Gastroesophageal sphincter (tissue), 4 donors: ENCODE data around the gene MRPL20. TPM values are rescaled to one million over a fixed set of nuclear protein-coding genes. Genes with fewer than 3 reads are reported as not detected.
A peak's percentile ranks its signal among the peaks of the same experiment; 100 is the strongest.

Source experiments
- ATAC-seq: fragments of 150-250 bp; one replicate; pipeline ENCODE4 v1.9.1; 2016; ENCODE audit warnings: mild to moderate bottlenecking, moderate library complexity
- H3K27ac ChIP-seq, 4 donors: fragments of 200-600 bp; sonication (generic) in 3 of 4; 1 replicate in 3 of 4; 2 replicates in 1 of 4; pipeline ENCODE4 v1.5.1; 2016 to 2019
- H3K27me3 ChIP-seq: fragments of 200-600 bp; sonication (generic); one replicate; pipeline ENCODE4 v1.5.1; 2019
- H3K36me3 ChIP-seq, 2 donors: fragments of 200-600 bp; sonication (generic); one replicate each; pipeline ENCODE4 v1.5.1; 2019; ENCODE audit warnings: control low read depth in 1 of 2
- H3K4me1 ChIP-seq, 3 donors: fragments of 200-600 bp; sonication (generic); 1 replicate in 2 of 3; 2 replicates in 1 of 3; pipeline ENCODE4 v1.5.1; 2016 to 2019; ENCODE audit warnings: control low read depth in 2 of 3
- H3K4me3 ChIP-seq, 2 donors: fragments of 200-600 bp; sonication (generic); one replicate each; pipeline ENCODE4 v1.5.1; 2019; ENCODE audit warnings: mild to moderate bottlenecking in 1 of 2, moderate library complexity in 1 of 2
- H3K9me3 ChIP-seq, 3 donors: fragments of 200-600 bp; sonication (generic); one replicate each; pipeline ENCODE4 v1.5.1; 2017 to 2019; ENCODE audit warnings: control low read depth in 2 of 3
- EP300 ChIP-seq: sonication (generic); formaldehyde crosslinking; IDR thresholded peaks from one replicate; pipeline ENCODE4 v1.6.1; 2017; ENCODE audit warnings: antibody characterized with exemption, mild to moderate bottlenecking
- POLR2A ChIP-seq, 2 donors: fragments of 450-650 bp; IDR thresholded peaks; one replicate each; pipeline ENCODE4 v1.6.1; 2017; ENCODE audit warnings: antibody characterized with exemption in 2 of 2, mild to moderate bottlenecking in 2 of 2, moderate library complexity in 1 of 2
- POLR2AphosphoS5 ChIP-seq: sonication (generic); formaldehyde crosslinking; IDR thresholded peaks from one replicate; pipeline ENCODE4 v1.6.1; 2017; ENCODE audit warnings: antibody characterized with exemption
- WGBS, 2 donors: methylation state at CpG; one replicate each; pipeline ENCODE4 v1.1.5; 2018; ENCODE audit warnings: low coverage in 1 of 2; 5-methylcytosine and 5-hydroxymethylcytosine counted together
- total RNA-seq, 4 donors: library from RNA; depleted of rRNA; stranded (reverse); fragments of >200 nt; gene quantifications; one replicate each; pipeline ENCODE4 v1.1.0, GENCODE V29; 2016
- TF ChIP-seq, protein P1 (sequence below), 4 experiments: fragments of 200-600 bp in 2 of 4; fragments of 450-650 bp in 2 of 4; sonication (generic) in 1 of 4; IDR thresholded peaks; one replicate each; pipeline ENCODE4 v1.5.1; 2017 to 2019; ENCODE audit warnings: antibody characterized with exemption in 4 of 4, mild to moderate bottlenecking in 2 of 4, moderate library complexity in 2 of 4

Gene MRPL20
- total RNA-seq, 4 donors from 2014 or later, result 121 to 215 (median 159) TPM

DNA sequence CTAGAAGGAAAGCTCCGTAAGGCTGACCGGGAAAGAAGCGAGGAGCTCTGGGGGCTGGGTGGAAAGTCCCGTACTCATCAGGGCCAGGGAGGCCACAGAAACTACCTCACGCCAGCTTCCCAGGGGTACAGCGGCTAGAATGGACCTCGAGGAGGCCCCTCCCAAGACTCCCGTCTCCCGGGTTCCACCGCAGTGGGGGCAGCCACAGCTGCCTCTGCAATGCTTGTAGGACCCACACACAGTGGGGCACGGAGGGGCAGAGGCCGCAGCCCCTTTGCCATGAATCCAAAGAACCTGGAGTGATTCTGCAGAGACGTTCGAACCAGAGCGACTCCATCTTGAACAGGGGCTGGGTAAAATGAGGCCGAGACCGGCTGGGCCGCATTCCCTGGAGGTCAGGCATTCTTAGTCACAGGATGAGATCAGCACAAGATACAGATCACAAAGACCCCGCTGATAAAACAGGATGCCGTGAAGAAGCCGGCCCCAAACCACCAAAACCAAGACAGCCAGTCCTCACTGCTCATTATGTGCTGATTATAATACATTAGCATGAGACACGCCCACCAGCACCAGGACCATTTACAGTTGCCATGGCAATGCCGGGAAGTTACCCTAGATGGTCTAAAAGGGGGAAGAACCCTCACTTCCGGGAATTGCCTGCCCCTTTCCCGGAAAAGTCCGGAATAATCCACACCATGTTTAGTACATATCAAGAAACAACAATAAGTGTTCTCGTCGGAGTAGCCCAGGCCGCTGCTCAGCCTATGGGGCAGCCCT lies 15.6 kb upstream of the MRPL20 start:
- H3K36me3 ChIP-seq, result no peaks in the 10 kb centered on the region
- peak overlapping the region in 2 of 4 donors; percentile 31 to 76 for H3K27ac ChIP-seq
- 45 to 53% methylated on average over 7 to 15 of the region's 29 CpGs for WGBS, 2 donors
- no peak for ATAC-seq
- peaks cover 0 to 52% (median 8%) of the 10 kb centered on the region in 3 donors for H3K4me1 ChIP-seq
- TF ChIP-seq, protein P1, sequence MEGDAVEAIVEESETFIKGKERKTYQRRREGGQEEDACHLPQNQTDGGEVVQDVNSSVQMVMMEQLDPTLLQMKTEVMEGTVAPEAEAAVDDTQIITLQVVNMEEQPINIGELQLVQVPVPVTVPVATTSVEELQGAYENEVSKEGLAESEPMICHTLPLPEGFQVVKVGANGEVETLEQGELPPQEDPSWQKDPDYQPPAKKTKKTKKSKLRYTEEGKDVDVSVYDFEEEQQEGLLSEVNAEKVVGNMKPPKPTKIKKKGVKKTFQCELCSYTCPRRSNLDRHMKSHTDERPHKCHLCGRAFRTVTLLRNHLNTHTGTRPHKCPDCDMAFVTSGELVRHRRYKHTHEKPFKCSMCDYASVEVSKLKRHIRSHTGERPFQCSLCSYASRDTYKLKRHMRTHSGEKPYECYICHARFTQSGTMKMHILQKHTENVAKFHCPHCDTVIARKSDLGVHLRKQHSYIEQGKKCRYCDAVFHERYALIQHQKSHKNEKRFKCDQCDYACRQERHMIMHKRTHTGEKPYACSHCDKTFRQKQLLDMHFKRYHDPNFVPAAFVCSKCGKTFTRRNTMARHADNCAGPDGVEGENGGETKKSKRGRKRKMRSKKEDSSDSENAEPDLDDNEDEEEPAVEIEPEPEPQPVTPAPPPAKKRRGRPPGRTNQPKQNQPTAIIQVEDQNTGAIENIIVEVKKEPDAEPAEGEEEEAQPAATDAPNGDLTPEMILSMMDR (IDR thresholded peaks at IDR 0.05), result no peak
- no peak for TF ChIP-seq EP300
- TF ChIP-seq POLR2A (IDR thresholded peaks at IDR 0.05), result no peak
- no peak for TF ChIP-seq POLR2AphosphoS5
- H3K9me3 ChIP-seq, result no peaks in the 10 kb centered on the region
- no peak overlapping the region for H3K4me3 ChIP-seq
- no peaks in the 10 kb centered on the region for H3K27me3 ChIP-seq

DNA sequence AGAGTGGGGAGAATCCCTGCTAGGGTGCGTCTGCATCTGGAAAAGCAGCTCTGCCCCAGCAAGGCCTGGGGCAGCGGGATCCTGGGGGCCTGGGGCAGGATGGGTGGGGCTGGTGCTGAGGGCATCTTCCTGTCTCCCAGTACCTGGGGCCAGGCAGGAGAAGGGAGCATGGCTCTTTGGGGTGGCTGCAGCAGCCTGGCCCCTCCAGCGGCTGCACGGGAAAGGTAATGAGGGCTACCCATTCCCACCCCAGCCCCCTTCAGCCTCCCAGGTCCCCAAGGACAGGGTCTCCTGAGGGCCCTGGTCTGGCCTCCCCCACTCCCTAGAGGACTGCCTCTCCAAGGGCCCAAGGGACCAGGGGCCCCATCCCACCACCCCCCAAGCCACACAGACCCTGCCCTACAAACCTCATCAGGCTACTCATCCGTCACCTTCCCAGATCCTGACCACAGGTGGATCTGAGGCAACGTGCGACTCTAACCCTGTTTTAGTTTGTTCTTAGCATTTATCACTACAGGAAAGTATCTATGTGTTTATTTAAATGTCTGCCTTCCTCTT lies 14.9 kb upstream of the MRPL20 start:
- TF ChIP-seq POLR2AphosphoS5 (no peak), POLR2A (IDR thresholded peaks at IDR 0.05) (no peak), EP300 (no peak)
- TF ChIP-seq, protein P1 (IDR thresholded peaks at IDR 0.05), result no peak

DNA sequence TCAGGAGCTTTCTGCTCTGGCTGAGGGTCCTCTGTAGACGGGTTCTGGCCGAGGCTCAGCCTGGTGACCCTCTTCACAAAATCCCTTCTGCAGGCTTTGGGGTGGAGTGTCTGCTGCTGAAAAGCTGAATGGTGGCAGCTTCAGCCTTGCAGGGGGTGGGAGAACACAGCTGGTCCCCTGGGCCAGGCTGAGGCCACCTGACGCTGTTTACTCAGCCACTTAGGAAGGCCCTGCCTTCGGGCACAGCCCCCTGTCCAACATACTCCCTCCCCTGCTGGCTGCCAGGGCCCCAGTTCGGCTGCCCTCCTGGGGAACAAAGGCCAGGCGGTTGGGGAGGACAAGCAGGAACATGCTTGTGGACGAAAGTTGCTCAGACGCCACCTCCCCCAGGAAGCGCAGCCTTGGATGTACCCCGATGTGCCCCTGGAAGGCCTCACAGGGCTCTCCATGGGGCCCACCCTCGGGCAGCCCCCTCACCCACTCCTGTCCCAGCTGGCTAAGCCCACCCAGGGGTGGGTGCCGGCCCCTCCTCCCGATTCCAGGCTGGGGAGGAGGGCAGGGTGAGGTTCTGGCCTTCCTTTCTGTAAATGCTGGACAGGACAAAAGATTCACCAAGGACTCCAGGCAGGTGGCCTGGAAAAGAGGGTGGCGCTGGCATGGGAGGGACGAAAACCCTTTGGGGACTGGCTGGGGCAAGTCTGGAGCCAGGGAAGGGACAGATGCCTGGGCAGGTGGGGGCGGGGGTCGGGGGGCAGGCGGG lies 14.2 kb upstream of the MRPL20 start, which contains the start of gene ANKRD65:
TSS of gene ANKRD65 (minus strand) at position 130 of the 760 bp plus-strand sequence. CDS start 271 bp downstream, outside the sequence.
- Histone ChIP-seq H3K27me3 (no peaks in the 10 kb centered on the region), H3K36me3 (no peaks in the 10 kb centered on the region), H3K4me1 (peaks cover 0 to 39% (median 8%) of the 10 kb centered on the region in 3 donors), H3K27ac (peak within 1 kb of the TSS in 3 of 4 donors; percentile 54 to 81 (median 76)), H3K4me3 (peak within 1 kb of the TSS; percentile 28 to 57), H3K9me3 (no peaks in the 10 kb centered on the region)
- no peak for TF ChIP-seq POLR2AphosphoS5
- TF ChIP-seq, protein P1 (IDR thresholded peaks at IDR 0.05), result no peak
- TF ChIP-seq POLR2A (IDR thresholded peaks at IDR 0.05), result no peak
- no peak for TF ChIP-seq EP300
- 90% methylated on average over 2 of the region's 18 CpGs; no CpG with 5 or more reads in 1 of the 2 donors for WGBS, 2 donors
- no peak for ATAC-seq

More for the DNA sequence above, 14.9 kb upstream of the MRPL20 start:
- Histone ChIP-seq H3K4me3 (no peak overlapping the region), H3K9me3 (no peaks in the 10 kb centered on the region), H3K36me3 (no peaks in the 10 kb centered on the region), H3K27me3 (no peaks in the 10 kb centered on the region), H3K4me1 (peaks cover 0 to 46% (median 8%) of the 10 kb centered on the region in 3 donors), H3K27ac (peak overlapping the region in 2 of 4 donors; percentile 54 to 76)
- 65% methylated on average over 3 of the region's 7 CpGs; no CpG with 5 or more reads in 1 of the 2 donors for WGBS, 2 donors
- ATAC-seq, result no peak

DNA sequence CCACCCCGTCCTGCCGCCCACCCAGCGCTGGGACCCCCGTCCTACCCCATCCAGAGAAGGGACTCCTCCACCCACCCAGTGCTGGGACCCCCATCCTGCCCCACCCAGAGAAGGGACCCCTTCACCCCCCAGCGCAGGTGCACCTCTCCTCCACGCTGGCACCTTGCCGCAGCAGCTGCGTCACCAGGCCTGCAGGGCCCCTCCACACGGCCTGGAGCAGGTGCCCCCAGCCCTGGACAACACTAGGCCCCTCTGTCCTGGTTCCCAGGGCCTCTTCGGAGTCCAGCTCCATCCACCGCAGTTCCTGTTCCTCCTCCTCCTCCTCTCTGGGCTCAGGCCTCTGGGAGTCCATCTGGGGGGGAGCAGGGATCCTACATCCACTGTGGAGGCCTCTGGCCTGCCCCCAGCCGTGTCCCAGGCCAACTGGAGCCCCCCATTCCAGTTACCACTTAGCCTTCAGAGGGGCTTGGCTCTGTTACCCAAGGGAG lies 13.6 kb upstream of the MRPL20 start:
- TF ChIP-seq EP300 (no peak), POLR2AphosphoS5 (no peak), POLR2A (IDR thresholded peaks at IDR 0.05) (no peak)
- TF ChIP-seq, protein P1 (IDR thresholded peaks at IDR 0.05), result no peak
- no peaks in the 10 kb centered on the region for H3K27me3 ChIP-seq
- peaks cover 0 to 34% (median 8%) of the 10 kb centered on the region in 3 donors for H3K4me1 ChIP-seq
- H3K36me3 ChIP-seq, result no peaks in the 10 kb centered on the region
- H3K9me3 ChIP-seq, result no peaks in the 10 kb centered on the region
- H3K4me3 ChIP-seq, result peak overlapping the region; percentile 28 to 57
- 20 to 60% methylated on average over 1 of the region's 12 CpGs for WGBS, 2 donors
- ATAC-seq, result no peak
- peak overlapping the region in 3 of 4 donors; percentile 37 to 76 (median 54) for H3K27ac ChIP-seq
